ENCODE results near the gene ZYG11A. TPM values are rescaled to one million over a fixed set of nuclear protein-coding genes. Genes with fewer than 3 reads are reported as not detected.

Gene ZYG11A
- total and polyA plus RNA-seq, 4 donors, result 0.38 to 1.8 (median 0.76) TPM

DNA sequence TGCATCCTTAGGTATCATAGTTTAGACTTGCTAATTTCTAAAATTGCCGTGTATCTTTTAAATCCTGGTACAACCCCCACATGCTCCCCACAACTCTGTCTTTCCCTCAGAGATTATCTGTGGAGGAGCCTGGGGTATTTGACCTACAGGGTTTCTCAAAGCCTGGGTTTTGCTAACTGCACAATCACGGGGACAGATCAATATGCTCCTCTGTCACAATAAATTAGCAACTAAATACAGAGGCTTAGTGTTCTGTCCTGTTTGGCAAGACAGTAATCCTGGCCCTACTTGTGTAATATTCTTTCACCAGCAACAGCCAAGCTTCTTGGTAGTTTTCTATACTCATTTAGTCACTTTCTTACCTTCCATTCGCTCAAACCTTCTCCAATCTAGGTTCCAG, 70.5 kb downstream of the ZYG11A start:
- H3K36me3 ChIP-seq (ENCODE audit: control insufficient read depth in 4 of 4, insufficient read depth in 3 of 4, low read depth in 1 of 4, low read length in 3 of 4), result peaks cover 0 to 4% (median 0%) of the 10 kb centered on the region in 4 donors
- H3K9me3 ChIP-seq (ENCODE audit: control insufficient read depth in 4 of 4, low read length in 3 of 4), result no peaks in the 10 kb centered on the region
- TF ChIP-seq TAF1 (conservative IDR thresholded peaks at IDR 0.05) (no peak), YY1 (IDR thresholded peaks at IDR 0.05) (peak; percentile 19), FOXA2 (IDR thresholded peaks at IDR 0.05) (no peak), JUND (IDR thresholded peaks at IDR 0.05) (peak; percentile 45 to 56), RAD21 (IDR thresholded peaks at IDR 0.05) (peak; percentile 20 to 57), GABPA (IDR thresholded peaks at IDR 0.05 in 1 of 2, conservative IDR thresholded peaks at IDR 0.05 in 1 of 2) (no peak), FOXA1 (IDR thresholded peaks at IDR 0.05) (peak; percentile 18), NR2F2 (IDR thresholded peaks at IDR 0.05) (peak; percentile 38), HNF4A (conservative IDR thresholded peaks at IDR 0.05) (peak; percentile 72 to 77), SP1 (IDR thresholded peaks at IDR 0.05) (peak; percentile 77), EGR1 (IDR thresholded peaks at IDR 0.05; ENCODE audit: low read depth in 2 of 2) (no peak), RXRA (IDR thresholded peaks at IDR 0.05) (peak; percentile 87 to 88), HNF4G (IDR thresholded peaks at IDR 0.05) (peak; percentile 41)
- TF ChIP-seq, protein P1, sequence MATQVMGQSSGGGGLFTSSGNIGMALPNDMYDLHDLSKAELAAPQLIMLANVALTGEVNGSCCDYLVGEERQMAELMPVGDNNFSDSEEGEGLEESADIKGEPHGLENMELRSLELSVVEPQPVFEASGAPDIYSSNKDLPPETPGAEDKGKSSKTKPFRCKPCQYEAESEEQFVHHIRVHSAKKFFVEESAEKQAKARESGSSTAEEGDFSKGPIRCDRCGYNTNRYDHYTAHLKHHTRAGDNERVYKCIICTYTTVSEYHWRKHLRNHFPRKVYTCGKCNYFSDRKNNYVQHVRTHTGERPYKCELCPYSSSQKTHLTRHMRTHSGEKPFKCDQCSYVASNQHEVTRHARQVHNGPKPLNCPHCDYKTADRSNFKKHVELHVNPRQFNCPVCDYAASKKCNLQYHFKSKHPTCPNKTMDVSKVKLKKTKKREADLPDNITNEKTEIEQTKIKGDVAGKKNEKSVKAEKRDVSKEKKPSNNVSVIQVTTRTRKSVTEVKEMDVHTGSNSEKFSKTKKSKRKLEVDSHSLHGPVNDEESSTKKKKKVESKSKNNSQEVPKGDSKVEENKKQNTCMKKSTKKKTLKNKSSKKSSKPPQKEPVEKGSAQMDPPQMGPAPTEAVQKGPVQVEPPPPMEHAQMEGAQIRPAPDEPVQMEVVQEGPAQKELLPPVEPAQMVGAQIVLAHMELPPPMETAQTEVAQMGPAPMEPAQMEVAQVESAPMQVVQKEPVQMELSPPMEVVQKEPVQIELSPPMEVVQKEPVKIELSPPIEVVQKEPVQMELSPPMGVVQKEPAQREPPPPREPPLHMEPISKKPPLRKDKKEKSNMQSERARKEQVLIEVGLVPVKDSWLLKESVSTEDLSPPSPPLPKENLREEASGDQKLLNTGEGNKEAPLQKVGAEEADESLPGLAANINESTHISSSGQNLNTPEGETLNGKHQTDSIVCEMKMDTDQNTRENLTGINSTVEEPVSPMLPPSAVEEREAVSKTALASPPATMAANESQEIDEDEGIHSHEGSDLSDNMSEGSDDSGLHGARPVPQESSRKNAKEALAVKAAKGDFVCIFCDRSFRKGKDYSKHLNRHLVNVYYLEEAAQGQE (IDR thresholded peaks at IDR 0.05), result peak; percentile 44
- TF ChIP-seq, protein P2, sequence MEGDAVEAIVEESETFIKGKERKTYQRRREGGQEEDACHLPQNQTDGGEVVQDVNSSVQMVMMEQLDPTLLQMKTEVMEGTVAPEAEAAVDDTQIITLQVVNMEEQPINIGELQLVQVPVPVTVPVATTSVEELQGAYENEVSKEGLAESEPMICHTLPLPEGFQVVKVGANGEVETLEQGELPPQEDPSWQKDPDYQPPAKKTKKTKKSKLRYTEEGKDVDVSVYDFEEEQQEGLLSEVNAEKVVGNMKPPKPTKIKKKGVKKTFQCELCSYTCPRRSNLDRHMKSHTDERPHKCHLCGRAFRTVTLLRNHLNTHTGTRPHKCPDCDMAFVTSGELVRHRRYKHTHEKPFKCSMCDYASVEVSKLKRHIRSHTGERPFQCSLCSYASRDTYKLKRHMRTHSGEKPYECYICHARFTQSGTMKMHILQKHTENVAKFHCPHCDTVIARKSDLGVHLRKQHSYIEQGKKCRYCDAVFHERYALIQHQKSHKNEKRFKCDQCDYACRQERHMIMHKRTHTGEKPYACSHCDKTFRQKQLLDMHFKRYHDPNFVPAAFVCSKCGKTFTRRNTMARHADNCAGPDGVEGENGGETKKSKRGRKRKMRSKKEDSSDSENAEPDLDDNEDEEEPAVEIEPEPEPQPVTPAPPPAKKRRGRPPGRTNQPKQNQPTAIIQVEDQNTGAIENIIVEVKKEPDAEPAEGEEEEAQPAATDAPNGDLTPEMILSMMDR (IDR thresholded peaks at IDR 0.05; ENCODE audit: low read depth, low read length, missing input control), result no peak
- TF ChIP-seq, protein P3, sequence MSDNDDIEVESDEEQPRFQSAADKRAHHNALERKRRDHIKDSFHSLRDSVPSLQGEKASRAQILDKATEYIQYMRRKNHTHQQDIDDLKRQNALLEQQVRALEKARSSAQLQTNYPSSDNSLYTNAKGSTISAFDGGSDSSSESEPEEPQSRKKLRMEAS (IDR thresholded peaks at IDR 0.05), result peak; percentile 25
- TF ChIP-seq, protein P4, sequence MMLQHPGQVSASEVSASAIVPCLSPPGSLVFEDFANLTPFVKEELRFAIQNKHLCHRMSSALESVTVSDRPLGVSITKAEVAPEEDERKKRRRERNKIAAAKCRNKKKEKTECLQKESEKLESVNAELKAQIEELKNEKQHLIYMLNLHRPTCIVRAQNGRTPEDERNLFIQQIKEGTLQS (IDR thresholded peaks at IDR 0.05), result no peak
- TF ChIP-seq, protein P5, sequence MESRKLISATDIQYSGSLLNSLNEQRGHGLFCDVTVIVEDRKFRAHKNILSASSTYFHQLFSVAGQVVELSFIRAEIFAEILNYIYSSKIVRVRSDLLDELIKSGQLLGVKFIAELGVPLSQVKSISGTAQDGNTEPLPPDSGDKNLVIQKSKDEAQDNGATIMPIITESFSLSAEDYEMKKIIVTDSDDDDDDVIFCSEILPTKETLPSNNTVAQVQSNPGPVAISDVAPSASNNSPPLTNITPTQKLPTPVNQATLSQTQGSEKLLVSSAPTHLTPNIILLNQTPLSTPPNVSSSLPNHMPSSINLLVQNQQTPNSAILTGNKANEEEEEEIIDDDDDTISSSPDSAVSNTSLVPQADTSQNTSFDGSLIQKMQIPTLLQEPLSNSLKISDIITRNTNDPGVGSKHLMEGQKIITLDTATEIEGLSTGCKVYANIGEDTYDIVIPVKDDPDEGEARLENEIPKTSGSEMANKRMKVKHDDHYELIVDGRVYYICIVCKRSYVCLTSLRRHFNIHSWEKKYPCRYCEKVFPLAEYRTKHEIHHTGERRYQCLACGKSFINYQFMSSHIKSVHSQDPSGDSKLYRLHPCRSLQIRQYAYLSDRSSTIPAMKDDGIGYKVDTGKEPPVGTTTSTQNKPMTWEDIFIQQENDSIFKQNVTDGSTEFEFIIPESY (IDR thresholded peaks at IDR 0.05), result peak; percentile 69
- H3K4me1 ChIP-seq (ENCODE audit: control insufficient read depth in 4 of 4, insufficient read depth in 4 of 4, low read length in 3 of 4), result peaks cover 20 to 82% (median 63%) of the 10 kb centered on the region in 4 donors
- no peaks in the 10 kb centered on the region for H3K27me3 ChIP-seq (ENCODE audit: control insufficient read depth in 4 of 4, insufficient read depth in 4 of 4, low read length in 3 of 4)
- H3K9ac ChIP-seq (ENCODE audit: low read depth in 1 of 2, low read length in 2 of 2), result peak overlapping the region in 1 of 2 donors; percentile 57
- peak overlapping the region; percentile 66 to 74 for H3K27ac ChIP-seq (ENCODE audit: low read depth in 1 of 2, low read length in 2 of 2)
- WGBS, result 41% methylated on average over 3 of the region's 3 CpGs
- no peak for DNase-seq (ENCODE audit: low spot score)
- H3K4me3 ChIP-seq (ENCODE audit: low read depth in 1 of 3, low read length in 3 of 3), result peak overlapping the region in 2 of 3 donors; percentile 30 to 45

All from liver (tissue), 9 donors.